ENCODE results near the gene LRP5.
"Not testable (repeated sequence)": the region's sequence is repeated elsewhere in the genome, so short reads cannot be mapped to it uniquely, and the experiment has no call there.

The LRP5 gene

GRCh38 chr11:68424981-68425865, 112.8 kb downstream of the LRP5 start:
- DNase-seq = no peak

DNA sequence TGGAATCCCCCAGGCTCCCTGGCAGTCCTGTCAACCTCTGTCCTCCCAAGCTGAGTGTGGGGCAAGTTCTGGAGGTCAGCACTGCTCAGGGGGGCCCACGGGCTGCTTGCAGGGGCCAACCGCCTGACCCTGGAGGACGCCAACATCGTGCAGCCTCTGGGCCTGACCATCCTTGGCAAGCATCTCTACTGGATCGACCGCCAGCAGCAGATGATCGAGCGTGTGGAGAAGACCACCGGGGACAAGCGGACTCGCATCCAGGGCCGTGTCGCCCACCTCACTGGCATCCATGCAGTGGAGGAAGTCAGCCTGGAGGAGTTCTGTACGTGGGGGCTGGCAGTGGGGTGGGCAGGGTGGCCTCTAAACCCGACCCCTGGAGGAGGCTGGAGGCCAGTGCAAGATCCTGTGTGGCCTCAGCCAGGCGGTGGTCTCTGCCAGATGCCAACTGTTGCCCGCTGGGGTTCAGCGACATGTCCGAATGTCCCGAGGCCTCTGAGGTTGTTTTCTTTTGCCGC, 113.5 kb downstream of the LRP5 start:
- no peak for DNase-seq

GRCh38 chr11:68429661-68430060, 117.3 kb downstream of the LRP5 start:
- DNase-seq = no peak

- DNase-seq = no peak
Observed at GRCh38 chr11:68430384-68430783, 118.0 kb downstream of the LRP5 start.

GRCh38 chr11:68430801-68431200, 118.4 kb downstream of the LRP5 start:
- DNase-seq = no peak

- DNase-seq = no peak
Observed at GRCh38 chr11:68431984-68432645, 119.7 kb downstream of the LRP5 start.

DNA sequence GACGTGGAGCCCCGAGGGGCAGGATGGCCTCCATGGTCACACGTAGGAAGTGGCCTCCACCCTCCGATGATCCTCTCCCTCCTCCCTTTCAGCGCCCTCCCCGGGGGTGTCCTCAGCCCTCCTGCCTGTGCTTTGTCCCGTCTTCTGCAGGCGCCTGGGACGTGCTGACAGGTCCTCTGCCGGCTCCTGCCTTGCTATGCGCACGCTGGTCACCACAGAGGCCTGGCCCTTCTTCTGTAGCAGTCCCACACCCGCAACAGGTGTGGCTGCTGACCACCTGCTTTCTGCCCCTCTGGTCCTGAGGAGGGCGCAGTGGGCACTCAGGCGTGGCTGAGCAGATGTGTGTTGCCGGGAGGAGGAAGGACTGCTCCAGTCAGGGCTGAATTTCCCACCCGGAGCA, 120.5 kb downstream of the LRP5 start:
- no peak for DNase-seq

DNA sequence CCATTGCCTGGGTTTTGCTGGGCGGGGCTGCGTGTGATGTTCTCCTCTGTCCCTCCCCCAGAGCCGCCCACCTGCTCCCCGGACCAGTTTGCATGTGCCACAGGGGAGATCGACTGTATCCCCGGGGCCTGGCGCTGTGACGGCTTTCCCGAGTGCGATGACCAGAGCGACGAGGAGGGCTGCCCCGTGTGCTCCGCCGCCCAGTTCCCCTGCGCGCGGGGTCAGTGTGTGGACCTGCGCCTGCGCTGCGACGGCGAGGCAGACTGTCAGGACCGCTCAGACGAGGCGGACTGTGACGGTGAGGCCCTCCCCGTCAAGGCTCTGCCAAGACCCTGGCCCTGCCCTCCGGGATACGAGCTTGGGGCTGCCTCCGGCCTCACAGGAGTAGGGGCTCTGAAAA, 121.2 kb downstream of the LRP5 start:
- DNase-seq = no peak

DNA sequence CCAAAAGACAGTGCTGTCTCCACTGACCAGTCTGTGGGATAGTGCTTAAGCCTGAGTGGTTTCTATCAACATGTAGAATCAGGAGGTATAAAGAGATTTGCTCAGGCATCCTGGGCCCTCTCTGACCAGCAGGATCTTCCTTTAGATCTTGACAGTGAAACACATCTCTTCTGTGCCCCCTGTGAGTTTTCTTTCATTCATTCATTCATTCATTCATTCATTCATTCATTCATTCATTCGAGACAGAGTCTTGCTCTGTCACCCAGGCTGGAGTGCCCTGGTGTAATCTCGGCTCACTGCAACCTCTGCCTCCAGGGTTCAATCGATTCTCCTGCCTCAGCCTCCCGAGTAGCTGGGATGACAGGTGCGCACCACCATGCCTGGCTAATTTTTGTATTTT, 121.8 kb downstream of the LRP5 start:
- not testable (repeated sequence) for DNase-seq

GRCh38 chr11:68436162-68436888, 123.9 kb downstream of the LRP5 start:
- no peak for DNase-seq

GRCh38 chr11:68436985-68437926, 124.9 kb downstream of the LRP5 start:
- DNase-seq = peak; percentile 90

GRCh38 chr11:68437927-68438657, 125.7 kb downstream of the LRP5 start:
- DNase-seq = no peak

GRCh38 chr11:68438658-68439259, 126.4 kb downstream of the LRP5 start:
- no peak for DNase-seq

DNA sequence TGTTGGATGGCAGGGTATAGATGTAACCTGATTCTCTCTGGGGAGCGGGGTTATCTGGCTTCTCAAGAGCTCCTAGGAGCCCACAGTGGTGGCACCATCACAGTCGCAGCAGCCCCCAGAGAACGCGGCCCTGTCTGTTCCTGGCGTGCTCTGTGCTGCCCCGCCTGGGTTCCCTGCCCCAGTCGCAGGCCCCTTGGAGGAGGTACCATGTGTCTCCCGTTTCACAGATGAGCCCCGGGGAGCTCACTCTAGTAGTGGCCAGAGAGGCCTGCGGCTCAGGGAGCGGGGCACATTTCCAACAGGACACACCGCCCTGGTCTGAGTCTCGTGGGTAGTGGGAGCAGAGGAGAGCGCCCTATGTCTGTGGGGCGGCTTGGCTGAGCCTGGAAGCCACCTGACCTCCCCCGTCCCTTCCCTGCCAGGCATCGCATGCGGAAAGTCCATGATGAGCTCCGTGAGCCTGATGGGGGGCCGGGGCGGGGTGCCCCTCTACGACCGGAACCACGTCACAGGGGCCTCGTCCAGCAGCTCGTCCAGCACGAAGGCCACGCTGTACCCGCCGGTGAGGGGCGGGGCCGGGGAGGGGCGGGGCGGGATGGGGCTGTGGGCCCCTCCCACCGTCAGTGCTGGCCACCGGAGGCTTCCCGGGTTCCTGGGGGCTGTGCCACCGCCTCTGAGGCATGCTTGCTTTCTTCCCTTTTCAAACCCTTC, 127.1 kb downstream of the LRP5 start:
- no peak for DNase-seq

DNA sequence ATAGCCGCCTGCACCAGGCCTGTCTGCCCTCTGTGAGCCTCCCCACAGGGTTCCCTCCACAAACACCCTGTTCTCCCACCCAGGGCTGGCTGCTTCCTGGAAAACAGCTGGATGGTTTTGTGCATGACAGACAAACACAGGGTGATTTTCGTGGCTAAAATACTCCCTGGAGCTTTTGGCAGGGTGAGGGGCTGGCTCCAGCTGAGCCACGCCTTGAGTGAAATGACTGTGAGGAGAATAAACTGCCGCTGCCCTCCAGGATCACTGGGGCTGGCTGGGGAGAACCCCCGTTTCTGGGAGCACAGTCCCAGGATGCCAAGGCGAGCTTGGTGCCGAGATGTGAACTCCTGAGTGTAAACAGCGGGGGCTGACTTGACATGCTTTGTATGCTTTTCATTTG, 127.8 kb downstream of the LRP5 start:
- DNase-seq = no peak

- DNase-seq = no peak
Observed at GRCh38 chr11:68441466-68442230, 129.3 kb downstream of the LRP5 start.

- DNase-seq = no peak
Observed at GRCh38 chr11:68442433-68442832, 130.0 kb downstream of the LRP5 start.

- DNase-seq = no peak
Observed at GRCh38 chr11:68444566-68444965, 132.2 kb downstream of the LRP5 start.

GRCh38 chr11:68445531-68446035, 133.2 kb downstream of the LRP5 start:
- DNase-seq = no peak

Measured in islet precursor cell (in vitro differentiated cells).